H1 (cell line): ENCODE measurements around the gene ANO6. TPM values are rescaled to one million over a fixed set of nuclear protein-coding genes. Genes with fewer than 3 reads are reported as not detected.

ENCODE experiments used
- BRCA1 ChIP-seq: IDR thresholded peaks from 2 replicates; pipeline ENCODE4 v1.6.1; 2012; ENCODE audit warnings: low read depth, low read length, improper control_type of control experiment
- CBX8 ChIP-seq: fragments of 300-800, 300-1000 bp; sonication (generic); IDR thresholded peaks from 2 replicates; pipeline ENCODE4 v1.7.1; 2016; ENCODE audit warnings: low read depth, low read length, borderline replicate concordance
- SIN3A ChIP-seq, 2 experiments: IDR thresholded peaks in 1 of 2; conservative IDR thresholded peaks in 1 of 2; 2 replicates each; pipeline ENCODE4 v1.6.1; 2011 to 2012; ENCODE audit warnings: low read length in 2 of 2, improper control_type of control experiment in 1 of 2, low read depth in 1 of 2, mild to moderate bottlenecking in 1 of 2
- SUZ12 ChIP-seq: fragments of 200-600 bp; sonication (generic); IDR thresholded peaks from 2 replicates; pipeline ENCODE4 v1.6.1; 2012; ENCODE audit warnings: mild to moderate bottlenecking, inconsistent platforms, low read length, moderate library complexity, mixed read lengths
- ZNF274 ChIP-seq: IDR thresholded peaks from 2 replicates; pipeline ENCODE4 v1.7.0; 2012; ENCODE audit warnings: low read length, borderline replicate concordance; ENCODE audit errors: extremely low read depth
- polyA plus RNA-seq, 7 experiments: library from polyadenylated mRNA; depleted of rRNA in 3 of 7; stranded (reverse) in 5 of 7; unstranded in 2 of 7; fragments of >200 nt in 5 of 7; fragments of 200-250 nt in 2 of 7; gene quantifications; 1 replicate in 5 of 7; 2 replicates in 1 of 7; 4 replicates in 1 of 7; pipeline versions ENCODE4 v1.2.1 to v1.2.3, GENCODE V29; 2011 to 2013; ENCODE audit warnings: missing spikeins in 2 of 7, mixed read lengths in 2 of 7
- total RNA-seq: library from RNA; stranded (reverse); fragmentation: NEBNext Ultra II Directional; extraction: Animal tissue kit (Norgen Biotek cat#: 25700); gene quantifications from 2 replicates; pipeline ENCODE4 v1.2.1, GENCODE V29; 2021
- TF ChIP-seq, protein P1 (sequence below): fragments of 300-600 bp; sonication (generic); IDR thresholded peaks from 2 replicates; pipeline ENCODE4 v1.7.1; 2012; ENCODE audit warnings: low read length, moderate library complexity, mild to moderate bottlenecking, inconsistent platforms; ENCODE audit not compliant: insufficient replicate concordance

The ANO6 gene
- total and polyA plus RNA-seq, 2 of the 8 experiments (the other 6 are each of a cell fraction or from before 2014, with no cell fraction given) = 15.1 to 39.7 TPM

- TF ChIP-seq, protein P1, sequence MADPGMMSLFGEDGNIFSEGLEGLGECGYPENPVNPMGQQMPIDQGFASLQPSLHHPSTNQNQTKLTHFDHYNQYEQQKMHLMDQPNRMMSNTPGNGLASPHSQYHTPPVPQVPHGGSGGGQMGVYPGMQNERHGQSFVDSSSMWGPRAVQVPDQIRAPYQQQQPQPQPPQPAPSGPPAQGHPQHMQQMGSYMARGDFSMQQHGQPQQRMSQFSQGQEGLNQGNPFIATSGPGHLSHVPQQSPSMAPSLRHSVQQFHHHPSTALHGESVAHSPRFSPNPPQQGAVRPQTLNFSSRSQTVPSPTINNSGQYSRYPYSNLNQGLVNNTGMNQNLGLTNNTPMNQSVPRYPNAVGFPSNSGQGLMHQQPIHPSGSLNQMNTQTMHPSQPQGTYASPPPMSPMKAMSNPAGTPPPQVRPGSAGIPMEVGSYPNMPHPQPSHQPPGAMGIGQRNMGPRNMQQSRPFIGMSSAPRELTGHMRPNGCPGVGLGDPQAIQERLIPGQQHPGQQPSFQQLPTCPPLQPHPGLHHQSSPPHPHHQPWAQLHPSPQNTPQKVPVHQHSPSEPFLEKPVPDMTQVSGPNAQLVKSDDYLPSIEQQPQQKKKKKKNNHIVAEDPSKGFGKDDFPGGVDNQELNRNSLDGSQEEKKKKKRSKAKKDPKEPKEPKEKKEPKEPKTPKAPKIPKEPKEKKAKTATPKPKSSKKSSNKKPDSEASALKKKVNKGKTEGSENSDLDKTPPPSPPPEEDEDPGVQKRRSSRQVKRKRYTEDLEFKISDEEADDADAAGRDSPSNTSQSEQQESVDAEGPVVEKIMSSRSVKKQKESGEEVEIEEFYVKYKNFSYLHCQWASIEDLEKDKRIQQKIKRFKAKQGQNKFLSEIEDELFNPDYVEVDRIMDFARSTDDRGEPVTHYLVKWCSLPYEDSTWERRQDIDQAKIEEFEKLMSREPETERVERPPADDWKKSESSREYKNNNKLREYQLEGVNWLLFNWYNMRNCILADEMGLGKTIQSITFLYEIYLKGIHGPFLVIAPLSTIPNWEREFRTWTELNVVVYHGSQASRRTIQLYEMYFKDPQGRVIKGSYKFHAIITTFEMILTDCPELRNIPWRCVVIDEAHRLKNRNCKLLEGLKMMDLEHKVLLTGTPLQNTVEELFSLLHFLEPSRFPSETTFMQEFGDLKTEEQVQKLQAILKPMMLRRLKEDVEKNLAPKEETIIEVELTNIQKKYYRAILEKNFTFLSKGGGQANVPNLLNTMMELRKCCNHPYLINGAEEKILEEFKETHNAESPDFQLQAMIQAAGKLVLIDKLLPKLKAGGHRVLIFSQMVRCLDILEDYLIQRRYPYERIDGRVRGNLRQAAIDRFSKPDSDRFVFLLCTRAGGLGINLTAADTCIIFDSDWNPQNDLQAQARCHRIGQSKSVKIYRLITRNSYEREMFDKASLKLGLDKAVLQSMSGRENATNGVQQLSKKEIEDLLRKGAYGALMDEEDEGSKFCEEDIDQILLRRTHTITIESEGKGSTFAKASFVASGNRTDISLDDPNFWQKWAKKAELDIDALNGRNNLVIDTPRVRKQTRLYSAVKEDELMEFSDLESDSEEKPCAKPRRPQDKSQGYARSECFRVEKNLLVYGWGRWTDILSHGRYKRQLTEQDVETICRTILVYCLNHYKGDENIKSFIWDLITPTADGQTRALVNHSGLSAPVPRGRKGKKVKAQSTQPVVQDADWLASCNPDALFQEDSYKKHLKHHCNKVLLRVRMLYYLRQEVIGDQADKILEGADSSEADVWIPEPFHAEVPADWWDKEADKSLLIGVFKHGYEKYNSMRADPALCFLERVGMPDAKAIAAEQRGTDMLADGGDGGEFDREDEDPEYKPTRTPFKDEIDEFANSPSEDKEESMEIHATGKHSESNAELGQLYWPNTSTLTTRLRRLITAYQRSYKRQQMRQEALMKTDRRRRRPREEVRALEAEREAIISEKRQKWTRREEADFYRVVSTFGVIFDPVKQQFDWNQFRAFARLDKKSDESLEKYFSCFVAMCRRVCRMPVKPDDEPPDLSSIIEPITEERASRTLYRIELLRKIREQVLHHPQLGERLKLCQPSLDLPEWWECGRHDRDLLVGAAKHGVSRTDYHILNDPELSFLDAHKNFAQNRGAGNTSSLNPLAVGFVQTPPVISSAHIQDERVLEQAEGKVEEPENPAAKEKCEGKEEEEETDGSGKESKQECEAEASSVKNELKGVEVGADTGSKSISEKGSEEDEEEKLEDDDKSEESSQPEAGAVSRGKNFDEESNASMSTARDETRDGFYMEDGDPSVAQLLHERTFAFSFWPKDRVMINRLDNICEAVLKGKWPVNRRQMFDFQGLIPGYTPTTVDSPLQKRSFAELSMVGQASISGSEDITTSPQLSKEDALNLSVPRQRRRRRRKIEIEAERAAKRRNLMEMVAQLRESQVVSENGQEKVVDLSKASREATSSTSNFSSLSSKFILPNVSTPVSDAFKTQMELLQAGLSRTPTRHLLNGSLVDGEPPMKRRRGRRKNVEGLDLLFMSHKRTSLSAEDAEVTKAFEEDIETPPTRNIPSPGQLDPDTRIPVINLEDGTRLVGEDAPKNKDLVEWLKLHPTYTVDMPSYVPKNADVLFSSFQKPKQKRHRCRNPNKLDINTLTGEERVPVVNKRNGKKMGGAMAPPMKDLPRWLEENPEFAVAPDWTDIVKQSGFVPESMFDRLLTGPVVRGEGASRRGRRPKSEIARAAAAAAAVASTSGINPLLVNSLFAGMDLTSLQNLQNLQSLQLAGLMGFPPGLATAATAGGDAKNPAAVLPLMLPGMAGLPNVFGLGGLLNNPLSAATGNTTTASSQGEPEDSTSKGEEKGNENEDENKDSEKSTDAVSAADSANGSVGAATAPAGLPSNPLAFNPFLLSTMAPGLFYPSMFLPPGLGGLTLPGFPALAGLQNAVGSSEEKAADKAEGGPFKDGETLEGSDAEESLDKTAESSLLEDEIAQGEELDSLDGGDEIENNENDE = no peak
- TF ChIP-seq SUZ12 = no peak
- TF ChIP-seq SIN3A (conservative IDR thresholded peaks at IDR 0.05 in 1 of 2, IDR thresholded peaks at IDR 0.05 in 1 of 2; ENCODE audit: low read depth in 1 of 2, low read length in 2 of 2) = no peak
- no peak for TF ChIP-seq BRCA1
- no peak for TF ChIP-seq ZNF274
- no peak for TF ChIP-seq CBX8
Measured at GRCh38 chr12:45214749-45215418, 1.0 kb upstream of the ANO6 start (continued).
